BE2C (cell line): ENCODE measurements around the gene GZMM.

Experiments used
- DNase-seq: peaks from one replicate; pipeline ENCODE4 v3.0.0-alpha.2; 2020
- H3K27me3 ChIP-seq: fragments of 250-450 bp; sonication (Bioruptor Pico); 2 replicates; pipeline ENCODE4 v1.5.1; 2020; ENCODE audit warnings: mild to moderate bottlenecking
- H3K36me3 ChIP-seq: fragments of 250-450 bp; sonication (Bioruptor Pico); 2 replicates; pipeline ENCODE4 v1.5.1; 2020; ENCODE audit warnings: mild to moderate bottlenecking
- H3K4me1 ChIP-seq: fragments of 250-450 bp; sonication (Bioruptor Pico); 2 replicates; pipeline ENCODE4 v1.5.1; 2020
- H3K4me3 ChIP-seq: 2 replicates; pipeline ENCODE4 v1.5.1; 2011; ENCODE audit warnings: low read depth, low read length
- H3K9me3 ChIP-seq: fragments of 250-450 bp; sonication (Bioruptor Pico); 2 replicates; pipeline ENCODE4 v1.5.1; 2020
- TF ChIP-seq, protein P1 (sequence below): IDR thresholded peaks from 2 replicates; pipeline ENCODE4 v1.5.1; 2012; ENCODE audit warnings: mild to moderate bottlenecking, low read depth, low read length

GZMM gene

DNA sequence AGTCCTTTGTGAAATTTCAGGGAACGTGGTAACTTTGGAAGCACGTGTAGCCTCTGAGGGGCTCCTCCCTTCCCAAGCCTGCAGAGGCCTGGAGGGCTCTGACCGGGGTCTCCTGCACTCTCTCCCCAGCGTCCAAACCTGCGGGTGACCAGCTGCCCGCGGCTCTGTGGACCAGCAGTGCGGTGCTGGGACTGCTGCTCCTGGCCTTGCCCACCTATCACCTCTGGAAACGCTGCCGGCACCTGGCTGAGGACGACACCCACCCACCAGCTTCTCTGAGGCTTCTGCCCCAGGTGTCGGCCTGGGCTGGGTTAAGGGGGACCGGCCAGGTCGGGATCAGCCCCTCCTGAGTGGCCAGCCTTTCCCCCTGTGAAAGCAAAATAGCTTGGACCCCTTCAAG, 39.2 kb upstream of the GZMM start:
- DNase-seq, result no peak
- Histone ChIP-seq H3K4me3 (no peak overlapping the region), H3K4me1 (peaks cover 4% of the 10 kb centered on the region), H3K9me3 (no peaks in the 10 kb centered on the region), H3K36me3 (peaks cover 5% of the 10 kb centered on the region), H3K27me3 (peaks cover 9% of the 10 kb centered on the region)
- TF ChIP-seq, protein P1, sequence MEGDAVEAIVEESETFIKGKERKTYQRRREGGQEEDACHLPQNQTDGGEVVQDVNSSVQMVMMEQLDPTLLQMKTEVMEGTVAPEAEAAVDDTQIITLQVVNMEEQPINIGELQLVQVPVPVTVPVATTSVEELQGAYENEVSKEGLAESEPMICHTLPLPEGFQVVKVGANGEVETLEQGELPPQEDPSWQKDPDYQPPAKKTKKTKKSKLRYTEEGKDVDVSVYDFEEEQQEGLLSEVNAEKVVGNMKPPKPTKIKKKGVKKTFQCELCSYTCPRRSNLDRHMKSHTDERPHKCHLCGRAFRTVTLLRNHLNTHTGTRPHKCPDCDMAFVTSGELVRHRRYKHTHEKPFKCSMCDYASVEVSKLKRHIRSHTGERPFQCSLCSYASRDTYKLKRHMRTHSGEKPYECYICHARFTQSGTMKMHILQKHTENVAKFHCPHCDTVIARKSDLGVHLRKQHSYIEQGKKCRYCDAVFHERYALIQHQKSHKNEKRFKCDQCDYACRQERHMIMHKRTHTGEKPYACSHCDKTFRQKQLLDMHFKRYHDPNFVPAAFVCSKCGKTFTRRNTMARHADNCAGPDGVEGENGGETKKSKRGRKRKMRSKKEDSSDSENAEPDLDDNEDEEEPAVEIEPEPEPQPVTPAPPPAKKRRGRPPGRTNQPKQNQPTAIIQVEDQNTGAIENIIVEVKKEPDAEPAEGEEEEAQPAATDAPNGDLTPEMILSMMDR, result no peak

DNA sequence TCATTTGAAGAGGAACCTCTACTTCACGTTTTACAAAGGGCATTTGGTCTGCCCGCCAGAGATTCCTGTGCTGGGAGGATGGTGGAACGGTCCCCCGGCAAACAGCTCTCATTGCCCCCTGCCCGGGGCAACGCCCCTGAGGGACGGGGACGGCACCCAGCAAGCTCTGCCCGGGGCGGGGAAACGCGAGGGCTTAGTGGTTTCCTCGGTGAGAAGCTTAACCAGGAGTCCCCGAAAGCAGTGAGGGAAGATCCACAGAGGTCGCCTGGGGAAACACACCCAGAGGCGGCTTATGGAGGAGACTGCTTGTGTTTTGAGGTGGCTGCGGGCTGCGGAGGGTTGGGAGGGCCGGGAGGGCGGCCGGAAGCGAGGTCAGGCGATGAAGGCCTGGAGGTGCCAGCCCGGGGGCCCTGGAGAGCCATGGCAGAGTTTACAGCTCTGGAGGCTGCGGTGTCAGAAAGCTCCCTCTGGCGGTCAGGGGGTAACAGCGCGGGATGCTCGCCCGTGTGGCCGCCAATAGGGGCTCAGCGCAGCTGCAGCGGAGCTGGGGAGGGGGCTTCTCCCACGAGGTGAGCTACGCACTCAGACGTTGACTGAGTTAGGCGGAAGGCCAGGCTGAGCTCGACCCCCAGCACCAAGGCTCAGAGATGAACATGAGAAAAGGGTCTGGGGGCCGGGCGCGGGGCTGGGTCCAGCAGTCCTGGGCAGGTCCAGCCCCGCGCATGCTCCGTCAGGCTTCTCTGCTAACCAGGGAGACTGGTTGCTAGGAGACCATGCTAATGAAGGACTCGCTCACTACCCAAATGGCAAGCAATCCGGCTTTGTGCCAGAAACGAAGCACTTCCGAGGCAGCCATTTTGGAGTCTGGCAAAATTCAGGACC, 37.2 kb upstream of the GZMM start:
- TF ChIP-seq, protein P1, result peak; percentile 85
- Histone ChIP-seq H3K36me3 (peaks cover 7% of the 10 kb centered on the region), H3K9me3 (no peaks in the 10 kb centered on the region), H3K4me3 (peak overlapping the region; percentile 94), H3K4me1 (peaks cover 4% of the 10 kb centered on the region), H3K27me3 (no peaks in the 10 kb centered on the region)
- peak; percentile 98 for DNase-seq

DNA sequence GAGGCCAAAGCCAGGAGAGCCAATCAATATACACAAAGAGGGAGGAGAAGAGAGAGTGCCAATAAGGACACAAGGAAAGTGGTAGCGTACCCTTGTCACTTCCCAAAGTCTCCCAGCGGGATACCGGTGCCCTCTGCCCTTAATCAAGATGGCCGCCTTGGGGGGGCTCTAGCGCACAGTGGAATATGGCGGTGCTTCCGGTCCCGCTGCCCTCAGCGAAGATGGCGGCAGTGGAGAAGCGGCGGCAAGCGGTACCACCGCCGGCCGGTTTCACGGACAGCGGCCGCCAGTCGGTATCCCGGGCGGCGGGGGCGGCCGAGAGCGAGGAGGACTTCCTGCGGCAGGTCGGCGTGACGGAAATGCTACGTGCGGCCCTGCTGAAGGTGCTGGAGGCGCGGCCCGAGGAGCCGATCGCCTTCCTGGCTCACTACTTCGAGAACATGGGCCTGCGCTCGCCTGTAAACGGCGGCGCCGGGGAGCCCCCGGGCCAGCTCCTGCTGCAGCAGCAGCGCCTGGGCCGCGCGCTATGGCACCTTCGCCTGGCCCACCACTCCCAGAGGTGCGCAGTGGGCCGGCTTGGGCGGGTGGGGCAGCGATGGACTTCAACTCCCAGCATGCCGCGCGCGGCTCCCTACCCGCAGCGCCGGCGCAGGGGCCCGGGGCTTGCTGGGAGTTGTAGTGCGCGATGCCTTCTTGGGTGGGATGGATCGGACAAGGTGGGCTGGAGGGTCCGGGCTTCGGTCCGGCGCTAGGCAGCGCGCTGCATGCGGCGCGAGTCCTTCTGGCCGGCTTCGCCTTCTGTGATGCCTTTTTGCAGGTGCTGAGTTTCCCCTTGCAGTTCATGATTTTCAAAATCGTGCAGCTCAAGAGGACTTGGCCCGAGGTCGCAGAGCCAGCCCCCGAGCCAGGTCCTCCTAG, 36.3 kb upstream of the GZMM start, which contains the start of gene TPGS1:
Gene TPGS1, plus strand, starts transcription at position 212 of the 918 bp plus-strand sequence. Its CDS starts 10 bp downstream, at position 222.
- Histone ChIP-seq H3K4me3 (peak within 1 kb of the TSS; percentile 94), H3K36me3 (peaks cover 7% of the 10 kb centered on the region), H3K27me3 (no peaks in the 10 kb centered on the region), H3K4me1 (peaks cover 4% of the 10 kb centered on the region), H3K9me3 (no peaks in the 10 kb centered on the region)
- TF ChIP-seq, protein P1, result no peak
- DNase-seq, result peak; percentile 93

DNA sequence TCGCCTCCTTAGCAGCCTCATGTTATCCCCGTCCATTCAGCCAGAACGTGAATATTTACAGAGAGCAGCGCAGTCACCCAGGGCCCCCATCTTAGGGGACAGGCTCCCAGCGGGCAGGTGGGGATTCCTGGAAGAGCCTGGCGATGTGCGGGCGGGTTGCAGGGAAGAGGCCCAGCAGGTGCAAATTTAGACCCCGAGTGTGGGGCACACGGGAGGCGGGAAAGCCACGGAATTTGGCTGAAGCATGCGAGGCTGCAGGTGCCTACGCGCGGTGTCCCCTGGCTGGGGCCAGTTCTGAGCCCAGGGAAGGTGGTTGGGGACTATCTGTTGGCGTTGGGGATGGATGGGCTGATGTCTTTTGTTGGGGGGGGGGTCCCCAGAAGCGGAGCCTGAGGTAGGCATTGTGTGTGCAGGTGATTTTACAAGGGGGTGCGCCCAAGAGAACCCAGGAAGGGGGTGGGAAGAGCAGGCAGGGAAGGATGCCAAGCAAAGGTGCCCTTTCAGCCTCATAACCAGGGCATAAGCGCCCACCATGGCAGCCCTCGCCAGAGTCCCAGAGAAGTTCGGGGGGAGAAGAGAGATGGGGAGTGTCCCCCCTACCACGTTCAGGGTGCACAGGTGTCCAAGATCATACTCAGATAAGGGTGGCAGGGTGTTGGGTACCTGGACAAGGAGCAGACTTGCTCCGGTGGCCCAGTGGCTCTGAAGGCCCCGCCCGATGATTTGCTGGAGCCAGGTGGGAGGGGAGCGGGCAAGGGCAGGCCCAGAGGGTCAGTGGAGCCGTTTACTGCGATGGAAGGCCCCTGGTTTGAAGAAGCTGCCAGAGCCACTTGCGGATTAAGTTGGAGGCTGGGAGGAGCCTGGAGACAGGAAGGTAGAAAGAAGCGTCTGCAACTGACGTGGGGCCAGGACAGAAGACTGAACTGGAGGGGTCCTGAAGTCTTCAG, 35.4 kb upstream of the GZMM start:
- Histone ChIP-seq H3K4me3 (peak overlapping the region; percentile 94), H3K36me3 (peaks cover 7% of the 10 kb centered on the region), H3K4me1 (peaks cover 4% of the 10 kb centered on the region), H3K27me3 (no peaks in the 10 kb centered on the region), H3K9me3 (no peaks in the 10 kb centered on the region)
- no peak for DNase-seq
- TF ChIP-seq, protein P1, result no peak

DNA sequence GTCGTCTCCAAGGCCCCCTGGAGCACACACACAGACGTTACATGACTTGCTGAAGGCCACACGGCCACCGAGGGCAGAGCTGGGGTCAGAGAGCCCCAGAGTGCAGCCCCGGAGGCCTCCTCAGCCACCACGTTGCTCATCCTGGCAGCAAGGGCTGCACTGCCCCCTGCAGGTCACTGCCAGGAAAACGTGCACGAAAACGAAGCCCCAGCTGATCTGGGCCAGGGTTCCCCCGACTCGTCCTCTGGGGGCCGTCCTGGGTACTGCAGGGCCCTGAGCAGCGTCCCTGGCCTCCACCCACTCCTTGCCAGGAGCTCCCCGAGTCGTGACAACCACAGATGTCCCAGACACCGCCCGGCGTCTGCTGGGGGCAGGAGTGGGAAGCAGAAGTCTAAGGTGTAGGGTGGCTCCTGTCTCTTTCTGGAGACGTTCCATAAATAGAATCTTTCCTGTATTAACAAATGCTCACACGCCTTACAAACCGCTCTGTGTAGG, 33.2 kb upstream of the GZMM start:
- Histone ChIP-seq H3K36me3 (peaks cover 7% of the 10 kb centered on the region), H3K27me3 (no peaks in the 10 kb centered on the region), H3K4me1 (peaks cover 4% of the 10 kb centered on the region), H3K9me3 (no peaks in the 10 kb centered on the region), H3K4me3 (no peak overlapping the region)
- peak; percentile 90 for DNase-seq
- TF ChIP-seq, protein P1, result peak; percentile 97
